GM23338 (cell line): Measurements from ENCODE around the gene ARPC2.

ENCODE experiments used
- CTCF ChIP-seq, 2 experiments: fragments of 200-600 bp in 1 of 2; sonication (generic) in 1 of 2; conservative IDR thresholded peaks; 2 replicates each; pipeline versions ENCODE4 v1.5.1 to v1.6.1; 2016 to 2017; ENCODE audit warnings: antibody characterized with exemption in 2 of 2, low read depth in 2 of 2, mild to moderate bottlenecking in 2 of 2, moderate library complexity in 1 of 2
- EZH2 ChIP-seq: fragments of 200-600 bp; sonication (generic); IDR thresholded peaks from one replicate; pipeline ENCODE4 v1.8.0; 2017; ENCODE audit warnings: antibody characterized with exemption, mild to moderate bottlenecking, low read depth; ENCODE audit not compliant: unreplicated experiment
- NANOG ChIP-seq: IDR thresholded peaks from 2 replicates; pipeline ENCODE4 v1.6.1; 2016; ENCODE audit warnings: antibody characterized with exemption, borderline replicate concordance
- REST ChIP-seq: IDR thresholded peaks from one replicate; pipeline ENCODE4 v1.6.1; 2018; ENCODE audit warnings: antibody characterized with exemption; ENCODE audit not compliant: unreplicated experiment
- STAT1 ChIP-seq: IDR thresholded peaks from one replicate; pipeline ENCODE4 v1.6.1; 2016; ENCODE audit warnings: antibody characterized with exemption; ENCODE audit not compliant: unreplicated experiment
- ZNF114 ChIP-seq: fragments of 250-450 bp; sonication (Bioruptor Pico); IDR thresholded peaks from 2 replicates; pipeline ENCODE4 v1.5.0; 2020; ENCODE audit warnings: mild to moderate bottlenecking, moderate library complexity
- ZNF331 ChIP-seq: fragments of 250-450 bp; sonication (Bioruptor Pico); IDR thresholded peaks from 2 replicates; pipeline ENCODE4 v1.5.0; 2020; ENCODE audit warnings: low read depth, mild to moderate bottlenecking, moderate library complexity
- ZNF462 ChIP-seq: fragments of 250-450 bp; sonication (Bioruptor Pico); IDR thresholded peaks from 2 replicates; pipeline ENCODE4 v1.5.0; 2020; ENCODE audit warnings: mild to moderate bottlenecking, moderate library complexity

GRCh38 chr2:218285604-218286003, 68.6 kb downstream of the ARPC2 start:
- no peak for TF ChIP-seq CTCF (conservative IDR thresholded peaks at IDR 0.05; ENCODE audit: low read depth in 2 of 2)
- no peak for TF ChIP-seq STAT1
- TF ChIP-seq REST: no peak
- TF ChIP-seq EZH2: no peak
- TF ChIP-seq ZNF114 (CRISPR knock-in tag): no peak
- no peak for TF ChIP-seq ZNF331 (CRISPR knock-in tag)
- TF ChIP-seq ZNF462: no peak
- TF ChIP-seq NANOG: no peak
